ENCODE measurements around the gene SERPINI1.

Gene SERPINI1, protein sequence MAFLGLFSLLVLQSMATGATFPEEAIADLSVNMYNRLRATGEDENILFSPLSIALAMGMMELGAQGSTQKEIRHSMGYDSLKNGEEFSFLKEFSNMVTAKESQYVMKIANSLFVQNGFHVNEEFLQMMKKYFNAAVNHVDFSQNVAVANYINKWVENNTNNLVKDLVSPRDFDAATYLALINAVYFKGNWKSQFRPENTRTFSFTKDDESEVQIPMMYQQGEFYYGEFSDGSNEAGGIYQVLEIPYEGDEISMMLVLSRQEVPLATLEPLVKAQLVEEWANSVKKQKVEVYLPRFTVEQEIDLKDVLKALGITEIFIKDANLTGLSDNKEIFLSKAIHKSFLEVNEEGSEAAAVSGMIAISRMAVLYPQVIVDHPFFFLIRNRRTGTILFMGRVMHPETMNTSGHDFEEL

DNA sequence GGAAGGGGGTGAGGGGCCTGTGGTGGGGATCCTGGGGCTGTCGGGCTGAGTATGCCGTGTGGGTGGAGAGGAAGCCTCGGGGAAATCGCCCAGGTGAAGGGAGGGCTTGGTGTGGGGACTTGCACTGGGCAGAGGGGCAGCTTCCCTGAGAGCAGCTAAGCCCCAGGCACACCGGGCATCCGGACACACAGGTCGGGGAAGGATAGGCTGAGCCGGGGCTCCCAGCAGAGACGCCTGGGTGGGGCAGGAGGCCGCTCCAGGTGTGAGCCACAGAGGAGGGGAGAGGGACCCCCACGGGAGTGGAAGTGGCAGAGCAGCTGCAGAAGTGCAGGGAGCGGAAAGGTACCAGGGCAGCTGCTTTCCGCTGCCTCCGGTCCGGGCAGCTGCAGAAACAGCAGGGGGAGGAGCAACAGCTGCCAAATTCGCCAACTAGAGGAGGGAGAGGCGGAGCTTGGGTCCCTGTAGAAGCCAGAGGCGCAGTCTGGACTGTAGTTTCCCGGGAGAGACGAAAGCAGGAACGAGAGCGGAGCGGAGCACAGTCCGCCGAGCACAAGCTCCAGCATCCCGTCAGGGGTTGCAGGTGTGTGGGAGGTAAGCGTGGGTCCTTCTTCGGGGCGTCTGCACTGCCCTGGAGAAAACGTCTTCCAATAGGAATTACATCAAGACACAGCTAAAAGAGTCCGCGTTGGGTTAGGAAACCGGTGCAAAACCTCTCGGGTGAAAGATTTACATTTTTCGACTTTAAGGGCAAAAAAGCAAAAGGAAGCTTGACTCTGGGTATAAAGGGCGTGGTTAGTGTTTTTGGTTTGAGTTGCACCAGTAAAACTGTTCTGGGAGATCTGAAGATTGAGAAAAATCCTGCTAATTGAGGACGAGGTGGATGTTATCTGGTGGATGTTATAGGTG, at the start of gene SERPINI1:
TSS of gene SERPINI1 (plus strand) at position 489 of the 906 bp plus-strand sequence. CDS start 53,408 bp downstream, outside the sequence.
- DNase-seq = peak; percentile 77

DNA sequence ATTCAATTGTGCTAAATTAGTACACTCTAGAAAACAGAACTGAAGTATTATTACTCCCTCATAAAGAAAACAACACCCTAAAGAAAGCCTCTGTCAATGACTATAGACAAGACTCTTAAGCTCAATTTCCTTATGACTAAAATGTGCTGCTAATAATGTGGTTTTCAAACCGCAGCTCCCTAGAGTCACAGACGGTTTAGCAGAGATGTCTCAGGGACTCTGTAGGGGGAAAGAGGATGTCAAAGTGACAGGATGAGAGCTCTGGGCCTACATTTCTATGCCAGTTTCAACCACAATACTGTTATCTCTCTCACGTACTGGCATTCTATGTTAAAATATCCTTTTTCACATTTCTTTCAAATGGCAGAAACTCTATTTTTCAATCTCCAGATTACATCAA, 44.2 kb upstream of the SERPINI1 start:
- DNase-seq = peak; percentile 49

DNA sequence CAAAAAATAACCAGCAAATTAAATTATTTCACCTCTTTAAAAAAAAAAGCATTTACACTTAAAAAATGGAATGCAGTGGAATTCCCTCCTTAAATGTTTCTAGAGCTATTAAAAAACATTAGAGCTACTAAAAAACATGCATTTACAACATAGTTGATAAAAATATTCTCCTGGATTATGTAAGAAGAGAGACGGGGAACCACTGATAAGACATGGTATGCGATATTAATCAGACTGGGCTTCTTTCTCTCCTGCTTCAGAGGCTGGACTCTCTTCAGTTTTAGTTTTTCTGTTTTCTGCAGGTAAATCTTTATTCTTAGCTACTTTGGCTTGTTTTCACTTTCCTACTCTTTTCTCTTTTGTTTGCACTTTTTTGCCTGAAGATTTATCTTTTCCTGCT, 41.4 kb upstream of the SERPINI1 start:
- DNase-seq = no peak

DNA sequence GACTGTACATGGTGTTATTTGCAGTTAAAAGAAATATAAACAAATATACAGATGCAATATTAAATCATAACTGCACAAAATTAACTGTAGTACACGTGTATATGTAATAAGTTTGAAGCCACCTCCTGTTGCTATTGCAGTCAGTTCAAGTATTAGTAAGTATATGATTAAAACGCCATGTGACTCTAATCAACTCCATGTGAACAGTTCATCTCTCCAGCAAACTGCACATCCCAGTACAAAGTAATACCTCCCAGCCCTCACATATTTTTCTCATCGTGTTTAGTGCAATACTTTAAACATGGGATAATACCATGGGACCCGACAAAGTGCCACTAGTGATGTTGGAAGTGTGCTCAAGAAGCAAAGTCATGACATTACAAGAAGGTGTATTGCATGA, 35.5 kb upstream of the SERPINI1 start:
- no peak for DNase-seq

DNA sequence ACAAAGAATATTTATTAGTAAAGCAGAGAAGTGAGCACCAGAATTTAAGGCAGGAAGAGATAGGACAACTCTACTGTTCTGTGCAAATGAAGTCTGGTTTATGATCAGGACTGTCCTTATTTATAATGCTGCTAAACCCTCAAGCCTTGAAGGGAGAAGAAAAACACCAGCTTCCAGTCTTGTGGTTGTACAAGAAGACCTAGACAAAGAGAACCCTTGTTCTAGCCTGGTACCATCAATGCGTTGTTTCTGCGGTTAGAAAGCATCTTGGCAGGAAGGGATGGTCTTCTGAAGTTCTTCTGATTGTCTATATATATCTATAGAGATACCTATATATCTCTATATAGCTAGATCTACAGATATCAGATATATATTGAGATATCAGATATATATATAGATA, 34.6 kb upstream of the SERPINI1 start:
- no peak for DNase-seq

DNA sequence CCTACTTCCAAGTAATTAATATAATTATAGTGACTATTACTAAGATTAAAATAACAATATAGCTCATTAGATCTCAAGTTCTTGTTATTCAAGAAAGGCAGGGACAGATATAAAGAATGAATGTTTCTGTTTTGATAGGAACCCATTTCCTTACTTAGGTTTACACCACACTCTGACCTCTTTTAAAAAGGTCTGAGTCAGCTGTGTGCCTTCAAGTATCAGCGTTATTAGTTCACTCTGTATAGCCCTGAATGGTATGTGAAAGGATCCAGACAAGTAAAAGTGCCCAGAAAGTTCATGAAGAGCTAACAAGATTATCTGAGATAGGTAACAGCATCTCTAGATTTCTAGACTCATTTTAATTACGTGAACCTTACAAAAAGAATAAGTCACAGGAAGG, 29.7 kb upstream of the SERPINI1 start:
- no peak for DNase-seq

DNA sequence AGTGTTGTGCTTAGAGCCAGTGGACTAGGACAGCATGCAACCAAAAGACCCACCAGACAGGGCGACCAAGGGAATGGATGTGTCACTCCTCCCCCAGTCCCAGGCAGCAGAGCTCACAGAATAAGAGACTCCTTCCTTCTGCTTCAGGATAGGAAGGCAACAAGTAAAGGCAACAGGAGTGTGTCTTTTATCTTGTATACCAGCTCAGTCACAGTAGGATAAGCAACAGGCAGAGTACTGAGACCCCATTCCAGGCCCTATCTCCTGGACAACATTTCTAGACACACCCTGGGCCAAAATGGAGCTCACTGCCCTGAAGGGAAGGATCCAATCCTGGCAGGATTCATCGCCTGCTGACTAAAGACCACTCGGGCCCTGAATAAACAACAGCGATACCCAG, 25.8 kb upstream of the SERPINI1 start:
- no peak for DNase-seq

DNA sequence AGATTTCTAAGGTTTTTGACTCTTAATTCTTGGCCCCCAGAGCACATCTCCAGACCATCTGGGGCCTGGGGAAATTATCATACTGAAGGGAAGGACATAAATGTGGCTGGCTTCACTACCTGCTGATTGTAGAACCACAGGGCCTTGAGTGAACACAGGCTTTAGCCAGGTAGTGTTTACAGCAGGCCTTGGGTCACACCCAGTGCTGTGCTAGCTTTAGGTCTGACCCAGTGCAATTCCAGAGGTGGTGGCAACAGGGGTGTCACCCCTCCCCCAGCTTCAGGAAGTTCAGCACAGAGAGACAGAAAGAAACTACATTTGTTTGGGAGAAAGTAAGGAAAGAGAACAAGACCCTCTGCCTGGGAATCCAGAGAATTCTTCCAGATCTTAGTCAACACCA, 25.0 kb upstream of the SERPINI1 start:
- DNase-seq = no peak

DNA sequence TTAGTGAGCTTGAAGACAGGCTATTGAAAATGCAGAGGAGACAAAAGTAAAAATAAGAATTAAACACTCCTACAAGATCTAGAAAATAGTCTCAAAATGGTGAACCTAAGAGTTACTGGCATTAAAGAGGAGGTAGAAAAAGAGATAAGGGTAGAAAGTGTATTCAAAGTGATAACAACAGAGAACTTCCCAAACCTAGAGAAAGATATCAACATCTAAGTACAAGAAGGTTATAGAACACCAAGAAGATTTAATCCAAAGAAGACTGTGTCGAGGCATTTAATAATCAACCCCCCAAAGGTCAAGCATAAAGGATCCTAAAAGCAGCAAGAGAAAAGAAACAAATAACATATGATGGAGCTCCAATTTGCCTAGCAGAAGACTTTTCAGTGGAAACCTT, 24.1 kb upstream of the SERPINI1 start:
- no peak for DNase-seq

DNA sequence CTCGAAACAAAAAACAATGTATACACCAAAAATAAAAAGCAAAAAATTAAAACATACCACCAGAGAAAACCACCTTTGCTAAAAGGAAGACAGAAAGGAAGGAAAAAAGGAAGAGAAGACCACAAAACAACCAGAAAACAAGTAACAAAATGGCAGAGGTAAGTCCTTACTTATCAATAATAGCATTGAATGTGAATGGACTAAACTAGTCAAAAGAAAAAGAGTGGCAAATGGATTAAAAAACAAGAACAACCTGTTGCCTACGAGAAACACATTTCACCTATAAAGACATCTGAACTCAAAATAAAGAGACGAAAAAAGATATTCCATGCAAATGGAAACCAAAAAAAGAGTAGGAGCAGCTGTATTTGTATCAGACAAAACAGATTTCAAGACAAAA, 23.1 kb upstream of the SERPINI1 start:
- no peak for DNase-seq

DNA sequence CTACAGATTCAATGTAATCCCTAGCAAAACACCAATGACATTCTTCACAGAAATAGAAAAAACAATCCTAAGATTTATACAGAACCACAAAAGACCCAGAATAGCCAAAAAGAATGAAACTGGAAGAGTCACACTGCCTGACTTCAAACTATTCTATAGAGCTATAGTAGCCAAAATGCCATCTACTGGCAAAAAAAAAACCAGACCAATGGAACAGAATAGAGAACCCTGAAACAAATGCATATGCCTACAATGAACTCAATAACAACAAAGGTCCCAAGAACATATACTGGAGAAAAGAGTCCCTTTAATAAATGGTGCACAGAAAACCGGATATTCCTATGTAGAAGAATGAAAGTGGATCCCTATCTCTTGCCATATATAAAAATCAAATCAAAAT, 20.6 kb upstream of the SERPINI1 start:
- DNase-seq = no peak

DNA sequence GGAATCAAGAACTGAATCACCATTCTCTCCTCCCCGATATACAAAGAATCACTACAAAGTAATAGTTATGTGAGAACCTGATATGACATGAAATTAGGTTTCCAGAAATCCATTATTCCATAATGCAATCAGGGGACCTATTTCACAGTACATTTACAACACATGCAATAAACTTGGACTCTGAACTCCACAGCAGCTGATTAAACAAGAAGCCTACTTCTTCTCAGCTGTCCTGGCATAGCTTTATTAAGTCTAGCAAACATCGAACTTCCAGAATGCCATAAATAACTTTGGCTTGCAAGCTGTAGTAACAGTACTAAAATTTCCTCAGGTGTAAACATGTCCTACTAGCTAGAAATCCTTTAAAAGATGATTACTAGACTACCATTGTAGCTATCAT, 18.6 kb upstream of the SERPINI1 start:
- no peak for DNase-seq

DNA sequence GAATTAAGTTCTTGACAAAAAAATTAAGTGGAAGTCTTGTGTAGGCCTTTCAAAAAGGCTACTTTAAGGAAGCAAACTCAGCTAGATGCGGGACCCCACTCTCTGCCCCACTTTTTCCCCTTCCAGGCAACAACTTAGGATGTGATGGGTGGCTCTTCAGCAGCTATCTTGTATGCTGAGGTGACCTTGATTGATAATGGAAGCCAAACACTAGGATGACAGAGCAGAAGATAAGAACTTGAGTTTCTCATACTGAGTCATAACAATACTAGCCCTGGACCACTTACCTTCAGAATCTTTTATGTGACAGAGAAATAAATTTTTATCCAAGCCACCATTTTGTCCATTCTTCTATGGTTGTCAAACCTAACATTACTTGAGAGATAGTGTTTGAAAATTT, 16.9 kb upstream of the SERPINI1 start:
- DNase-seq = no peak

DNA sequence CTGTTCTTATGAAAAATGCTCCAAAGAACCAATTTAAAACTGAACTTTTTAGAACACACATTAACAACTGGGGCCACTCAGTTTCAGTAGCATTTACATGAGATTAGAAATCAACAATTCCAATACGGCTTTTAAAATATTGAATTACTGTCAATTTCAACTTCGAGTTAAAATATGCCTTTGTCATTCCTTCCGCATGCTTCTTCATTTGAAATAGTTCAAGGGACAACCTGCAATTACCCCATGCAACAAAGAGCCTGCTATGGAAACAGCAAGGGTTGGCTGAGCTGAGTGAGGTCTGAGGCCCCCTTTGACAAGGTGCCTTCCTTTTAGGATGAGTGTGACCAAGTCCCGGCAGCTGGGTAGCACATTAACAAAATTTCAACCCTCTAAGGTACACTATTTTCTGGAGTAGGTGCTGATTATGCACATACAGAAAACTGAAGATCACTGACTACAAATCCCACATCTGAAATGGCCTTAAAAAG, 12.5 kb upstream of the SERPINI1 start:
- DNase-seq = no peak

DNA sequence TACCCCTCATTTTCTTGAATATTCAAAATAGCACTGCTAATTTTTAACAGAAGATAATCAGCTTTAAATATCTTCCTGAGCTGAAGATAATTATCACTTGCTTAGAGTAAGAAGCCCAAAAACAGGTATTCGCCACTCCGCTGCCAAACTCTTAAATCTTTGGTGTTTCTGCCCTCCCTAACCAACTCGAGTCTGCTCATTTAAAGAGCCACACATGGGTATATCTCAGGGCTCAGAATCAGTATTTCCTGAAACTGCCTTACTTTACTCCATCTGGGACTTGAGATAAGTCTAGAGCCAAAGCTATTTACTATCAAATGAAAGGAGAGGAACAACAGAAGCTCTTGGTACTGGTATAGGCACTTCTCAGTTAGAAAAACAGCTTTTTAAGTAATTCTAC, 11.6 kb upstream of the SERPINI1 start:
- no peak for DNase-seq

DNA sequence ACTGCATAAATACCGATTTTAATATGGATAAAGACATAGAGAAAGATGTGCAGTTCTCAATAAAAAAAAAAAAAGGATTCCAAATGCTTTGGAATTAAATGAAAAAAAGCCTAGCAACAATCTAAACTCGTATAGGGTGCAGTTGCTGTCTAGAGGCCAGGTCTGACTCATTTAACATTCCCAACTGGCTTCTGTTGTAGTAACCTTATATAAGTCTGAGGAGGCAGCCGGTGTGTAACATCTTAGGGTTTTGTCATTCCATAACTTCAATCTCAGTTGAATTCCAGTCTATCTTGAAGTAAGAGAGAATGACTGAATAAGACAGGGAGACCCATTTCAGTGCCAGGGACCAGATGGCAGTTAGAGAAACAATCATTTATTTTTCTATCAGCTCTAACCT, 7.3 kb upstream of the SERPINI1 start:
- no peak for DNase-seq

DNA sequence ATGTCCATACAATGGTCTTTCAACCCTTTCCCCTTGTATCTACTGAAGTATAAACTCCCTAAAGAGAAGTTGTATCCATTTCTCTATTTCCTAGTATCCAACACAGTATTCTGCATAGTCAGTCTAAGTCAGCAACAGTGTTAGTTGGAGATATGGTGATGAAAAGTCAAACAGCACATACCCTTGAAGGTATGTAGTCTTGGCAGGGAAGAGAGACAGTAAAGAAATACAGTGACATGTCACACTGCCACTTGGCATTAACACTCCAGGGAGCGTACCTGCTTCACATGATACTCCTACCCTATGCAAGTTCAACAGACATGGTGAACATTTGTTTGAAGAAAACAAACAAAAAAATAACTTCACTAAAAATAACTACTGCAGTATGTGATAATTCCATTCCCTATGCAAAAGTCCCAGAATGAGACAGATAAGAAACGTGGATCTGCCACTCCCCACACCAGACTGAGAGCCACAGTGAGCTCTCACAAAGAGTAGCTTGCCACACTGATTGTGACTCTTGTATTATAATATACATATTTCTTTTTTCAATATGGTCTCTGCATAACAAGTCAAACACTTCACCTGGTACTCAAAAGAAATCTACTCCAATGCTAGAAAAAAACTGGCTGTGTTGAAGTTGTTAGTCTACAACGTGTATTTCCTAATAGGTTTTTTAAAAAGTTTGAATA, 6.7 kb upstream of the SERPINI1 start:
- no peak for DNase-seq

DNA sequence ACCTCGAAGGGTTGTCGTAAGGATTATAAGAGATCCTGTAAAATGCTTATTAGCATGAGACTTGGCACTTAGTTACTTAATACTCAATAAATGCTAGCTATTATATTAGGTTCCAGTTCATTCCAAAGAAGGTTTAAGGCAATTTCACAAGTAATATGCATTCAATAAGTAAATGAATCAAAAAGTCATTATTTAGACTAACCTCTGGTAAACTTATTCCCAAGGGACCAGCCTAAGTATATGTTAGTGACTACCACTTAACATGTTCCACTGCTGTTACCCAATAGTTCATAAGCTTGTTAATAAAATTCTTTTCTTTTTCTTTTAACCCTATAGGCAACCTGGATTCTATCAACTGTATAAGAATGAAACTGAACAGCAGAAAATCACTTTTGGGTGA, 5.9 kb upstream of the SERPINI1 start:
- DNase-seq = no peak

DNA sequence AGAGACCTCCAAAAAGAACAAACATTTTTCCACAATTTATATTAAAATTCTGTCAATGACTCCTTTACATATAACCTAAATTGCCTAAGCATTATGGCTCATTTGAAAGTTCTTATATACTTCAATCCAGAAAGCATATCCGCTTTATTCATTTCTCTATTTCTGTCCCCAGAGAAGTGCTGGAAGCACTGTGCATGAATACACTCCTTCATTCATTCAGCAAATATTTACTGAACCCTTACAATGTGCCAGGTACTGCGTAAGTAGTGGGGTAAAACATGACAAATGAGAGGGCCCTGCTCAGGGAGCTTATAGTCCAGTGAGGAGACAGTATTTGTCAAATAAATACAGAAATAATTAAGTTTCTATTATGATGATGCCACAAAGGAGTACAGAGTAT, 4.1 kb upstream of the SERPINI1 start:
- no peak for DNase-seq

DNA sequence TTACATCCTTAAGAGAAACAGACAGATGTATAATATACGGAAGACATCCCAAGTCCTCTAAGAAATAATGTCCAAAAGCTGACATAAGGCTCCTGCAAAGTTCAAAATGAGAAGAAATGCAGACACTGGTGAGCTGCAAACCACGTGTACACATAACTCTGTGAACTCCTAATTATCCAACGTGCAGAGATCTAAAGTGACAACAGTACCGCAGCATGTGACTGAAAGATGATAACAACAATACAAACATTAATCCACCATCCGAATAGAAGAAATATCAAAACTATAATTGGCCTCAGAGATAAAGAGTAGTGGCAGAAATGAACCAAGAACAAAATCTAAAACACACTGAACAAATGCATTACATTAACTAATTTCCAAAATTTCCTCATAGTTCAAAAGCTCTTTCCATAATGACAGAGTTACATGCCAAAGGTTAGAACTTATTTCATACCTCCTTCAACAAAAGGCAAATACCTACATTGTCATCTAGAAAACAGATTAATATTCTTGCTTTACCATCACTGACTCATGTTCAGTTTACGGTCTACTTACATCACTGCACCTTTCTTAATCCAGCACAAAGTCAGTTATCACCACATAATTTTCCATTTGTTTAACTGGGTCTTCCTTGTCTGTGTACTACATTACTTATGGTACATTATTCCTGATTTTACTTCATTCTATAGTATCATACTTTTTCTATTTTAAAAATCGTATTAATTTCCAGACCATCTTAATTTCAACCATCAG, 3.0 kb upstream of the SERPINI1 start:
- DNase-seq = no peak

DNA sequence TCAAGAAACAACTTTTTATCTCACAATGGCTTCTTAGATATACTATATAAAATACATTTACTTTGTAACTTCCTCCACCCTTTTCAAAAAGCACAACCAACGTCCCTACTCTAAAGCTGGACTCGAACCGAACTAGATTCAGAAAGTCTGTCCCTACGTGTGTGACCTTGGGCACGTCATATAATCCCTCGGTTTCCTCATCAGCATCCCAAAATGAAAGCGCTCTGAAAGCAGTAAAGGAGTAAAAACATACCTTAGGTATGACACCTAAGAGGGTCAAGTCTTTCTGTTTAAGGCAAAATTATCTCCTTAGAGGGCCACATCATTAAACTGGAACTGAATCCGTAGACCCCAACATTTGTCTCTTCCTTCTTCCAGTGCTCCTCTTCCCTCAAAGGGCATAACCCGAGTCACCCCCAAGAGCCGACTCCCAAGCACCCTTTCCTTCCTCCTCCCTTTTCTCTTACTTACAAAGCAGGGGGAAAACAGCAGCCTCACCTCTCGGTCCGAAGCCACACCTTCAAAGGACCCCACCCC, 1.5 kb upstream of the SERPINI1 start:
- DNase-seq = peak; percentile 12

All from stimulated activated CD4-positive, alpha-beta T cell treated with anti-CD3 and anti-CD28 coated beads, Interleukin-1b, Interleukin-23, amount 100 ng/mL, for 48 hours (primary cell).